T47D (cell line): ENCODE data around the gene ALG14.

ENCODE experiments used
- DNase-seq, 2 experiments: peaks; one replicate each; pipeline versions ENCODE4 v3.0.0 to v3.0.0-alpha.2; 2011 to 2012; ENCODE audit warnings: low read depth in 1 of 2, low spot score in 1 of 2
- JUND ChIP-seq: IDR thresholded peaks from 2 replicates; pipeline ENCODE4 v1.6.1; 2012; ENCODE audit warnings: low read depth
- in situ Hi-C: cut with HindIII; loops from 2 replicates; pipeline ENCODE4 v1.10.0; 2016; ENCODE audit warnings: low sequenced_read_pairs, low pct_unique_long_range_greater_than_20kb

The ALG14 gene

DNA sequence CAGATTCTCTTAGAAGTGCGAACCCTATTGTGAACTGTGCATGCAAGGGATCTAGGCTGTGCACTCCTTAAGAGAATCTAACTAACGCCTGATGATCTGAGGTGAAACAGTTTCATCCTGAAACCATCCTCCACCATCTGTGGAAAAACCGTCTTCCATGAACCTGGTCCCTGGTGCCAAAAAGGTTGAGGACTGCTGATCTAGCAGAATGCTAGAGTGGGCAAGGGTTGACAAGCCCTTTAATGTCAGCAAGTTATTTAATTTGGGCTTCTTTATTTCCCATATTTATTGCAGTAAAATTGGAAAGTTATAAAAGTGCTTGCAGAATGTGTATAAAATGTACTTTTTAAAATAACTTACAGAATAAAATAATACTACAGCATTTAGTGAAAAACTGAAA lies 26.4 kb downstream of the ALG14 start:
- no peak for TF ChIP-seq JUND
- in situ Hi-C loops, result no loop called here

DNA sequence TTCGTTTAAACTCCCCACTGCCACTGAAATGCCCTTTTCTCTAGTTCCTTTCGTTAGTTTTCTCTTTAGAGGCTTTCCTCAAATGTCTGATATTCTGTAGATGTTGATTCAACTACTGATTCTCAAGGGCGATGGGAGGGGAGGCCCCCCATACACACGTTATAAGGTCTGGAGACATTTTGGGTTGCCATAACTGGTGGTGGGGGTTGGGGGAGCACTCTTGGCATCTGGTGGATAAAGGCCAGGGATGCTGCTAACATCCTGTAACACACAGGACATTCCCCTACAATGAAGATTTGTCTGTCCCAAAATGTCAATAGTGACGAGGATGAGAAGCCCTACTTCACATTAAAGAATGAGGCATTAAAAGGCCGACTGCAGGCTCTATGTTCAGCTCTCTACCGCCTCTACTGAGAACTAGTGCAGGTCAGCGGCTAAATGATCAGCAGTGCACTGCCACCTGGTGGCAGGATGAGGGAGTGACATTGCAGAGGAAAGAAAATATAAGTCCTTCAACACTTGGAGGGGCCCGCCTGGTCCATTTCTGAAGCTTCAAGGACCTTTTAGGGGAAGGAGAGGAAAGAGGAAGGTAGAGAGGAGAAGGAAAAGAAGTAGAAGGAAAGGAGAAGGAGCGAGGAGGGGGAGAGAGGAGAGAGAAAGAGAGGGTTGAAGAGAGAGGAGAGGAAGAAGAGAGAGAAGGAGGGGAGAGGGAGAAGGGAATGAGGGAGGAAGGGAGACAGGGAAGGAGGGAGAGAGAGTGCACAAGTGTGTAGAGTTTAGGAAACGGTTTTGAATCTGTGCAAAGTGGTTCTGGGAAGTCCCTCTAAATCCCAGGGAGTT lies 29.4 kb downstream of the ALG14 start:
- in situ Hi-C loops, result no loop called here
- peak; percentile 26 to 84 for DNase-seq
- no peak for TF ChIP-seq JUND

More for the DNA sequence above, 26.4 kb downstream of the ALG14 start:
- DNase-seq, result no peak

GRCh38 chr1:95042286-95042685 lies 30.5 kb downstream of the ALG14 start:
- no peak for TF ChIP-seq JUND
- no peak for DNase-seq
- in situ Hi-C loops, result no loop called here

GRCh38 chr1:95041491-95042165 lies 31.1 kb downstream of the ALG14 start:
- in situ Hi-C loops, result no loop called here
- TF ChIP-seq JUND, result no peak
- DNase-seq, result peak; percentile 14 to 85

DNA sequence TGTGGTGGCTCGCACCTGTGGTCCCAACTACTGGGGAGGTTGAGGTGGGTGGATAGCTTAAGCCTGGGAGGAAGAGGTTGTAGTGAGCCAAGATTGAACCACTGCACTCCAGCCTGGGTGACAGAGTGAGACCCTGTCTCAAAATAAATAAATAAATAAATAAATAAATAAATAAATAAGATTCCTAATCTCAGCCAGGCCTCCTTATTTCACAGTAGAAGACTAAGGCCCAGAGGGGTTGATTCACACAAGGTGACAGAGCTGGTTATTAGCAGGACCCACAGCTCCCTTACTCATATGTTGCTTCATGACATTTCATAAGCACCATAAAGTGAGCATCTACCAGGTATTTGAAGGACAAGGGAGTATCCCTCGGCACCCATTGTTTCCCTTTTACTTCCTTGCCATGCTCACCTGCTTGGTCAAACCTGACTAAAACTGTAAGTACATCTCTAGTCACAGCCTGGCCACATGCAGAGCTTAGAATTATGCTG lies 32.7 kb downstream of the ALG14 start:
- in situ Hi-C loops, result no loop called here
- TF ChIP-seq JUND, result no peak
- DNase-seq, result no peak

DNA sequence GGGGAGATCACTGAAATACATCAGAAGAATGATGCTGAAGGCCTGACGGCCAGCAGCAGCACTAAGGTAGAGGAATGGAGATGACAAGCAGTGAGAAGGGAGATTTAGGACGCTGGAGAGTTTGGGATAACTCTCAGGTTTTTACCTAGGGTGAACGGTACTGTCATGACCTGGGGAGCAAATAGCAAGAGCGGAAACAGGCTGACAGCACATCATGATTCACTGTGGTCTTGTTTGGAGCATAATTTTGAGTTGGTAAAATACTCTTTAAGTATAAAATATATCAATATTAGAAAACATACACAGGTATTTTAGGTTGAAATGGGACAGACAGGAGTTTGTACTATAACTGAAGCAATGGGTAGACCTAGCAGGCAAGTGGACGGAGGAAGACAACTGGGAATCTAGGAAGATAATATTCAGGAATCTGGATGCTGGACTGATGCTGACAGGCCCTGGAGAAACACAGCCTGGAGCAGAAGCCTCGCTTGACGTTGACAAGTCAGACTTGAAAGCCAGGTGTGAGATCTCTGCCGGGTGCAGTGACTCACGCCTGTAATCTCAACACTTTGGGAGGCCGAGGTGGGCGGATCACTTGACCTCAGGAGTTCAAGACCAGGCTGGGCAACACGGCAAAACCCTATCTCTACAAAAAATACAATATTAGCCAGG lies 33.3 kb downstream of the ALG14 start:
- no peak for DNase-seq
- in situ Hi-C loops, result no loop called here
- TF ChIP-seq JUND, result no peak

- no peak for DNase-seq
- no peak for TF ChIP-seq JUND
- in situ Hi-C loops, result no loop called here
Measured at GRCh38 chr1:95035536-95035935, 37.2 kb downstream of the ALG14 start.

DNA sequence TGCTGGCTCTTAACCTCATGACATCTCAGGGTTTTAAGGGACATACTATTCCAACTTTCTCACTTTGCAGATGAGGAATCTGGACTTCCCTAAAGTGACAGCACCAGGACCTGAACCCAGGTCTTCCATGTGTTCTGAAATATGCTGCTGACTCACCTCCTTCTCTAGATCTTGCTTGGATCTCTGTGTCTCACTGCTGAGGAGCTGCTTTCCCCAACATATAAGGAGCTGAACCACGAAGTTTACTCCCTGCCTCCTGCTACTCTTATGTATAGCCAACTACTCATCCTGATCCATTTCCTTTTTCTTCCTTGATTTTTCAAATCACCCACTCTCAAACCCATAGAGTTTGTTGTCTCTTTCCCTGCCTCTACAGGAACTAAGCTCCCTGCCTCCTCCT lies 38.2 kb downstream of the ALG14 start:
- in situ Hi-C loops, result no loop called here
- no peak for TF ChIP-seq JUND
- DNase-seq, result no peak

DNA sequence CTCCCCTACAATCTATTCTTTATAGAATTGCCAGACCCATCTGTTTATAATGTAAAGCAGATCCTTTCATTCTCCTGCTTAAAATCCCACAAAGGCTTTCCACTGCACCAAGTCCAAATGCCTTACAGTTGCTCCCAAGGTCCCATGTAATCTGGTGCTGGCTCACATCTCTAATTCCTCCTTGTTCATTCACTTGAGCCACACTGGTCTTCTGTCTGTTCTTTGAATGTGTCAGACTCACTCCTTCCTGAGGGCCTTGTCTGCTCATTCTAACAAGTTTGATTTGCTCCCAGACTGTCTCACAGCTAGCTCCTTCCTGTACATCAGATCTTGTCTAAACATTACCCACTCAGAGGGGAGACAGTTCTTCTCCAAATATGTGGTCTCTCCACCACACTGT lies 38.9 kb downstream of the ALG14 start:
- TF ChIP-seq JUND, result no peak
- in situ Hi-C loops, result no loop called here
- DNase-seq, result no peak

DNA sequence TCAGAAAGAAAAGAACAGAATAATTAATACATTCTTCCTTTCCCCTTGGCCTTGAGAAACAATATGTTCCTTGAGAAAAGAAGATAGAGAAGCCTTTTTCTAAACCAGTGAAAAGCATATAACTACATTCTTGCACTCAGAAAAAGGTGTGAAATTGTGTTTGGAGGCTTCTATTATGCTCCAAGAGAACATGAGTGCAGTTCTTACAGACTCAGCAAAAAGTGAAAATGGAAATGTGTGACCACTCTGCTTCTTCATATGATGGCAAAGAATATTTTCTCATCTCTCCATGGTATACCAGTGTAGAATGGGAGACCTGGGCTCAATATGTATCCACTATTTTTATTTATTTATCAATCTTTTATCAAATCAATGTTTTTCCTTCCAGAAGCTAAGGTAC lies 43.2 kb downstream of the ALG14 start:
- TF ChIP-seq JUND, result no peak
- in situ Hi-C loops, result no loop called here
- no peak for DNase-seq

DNA sequence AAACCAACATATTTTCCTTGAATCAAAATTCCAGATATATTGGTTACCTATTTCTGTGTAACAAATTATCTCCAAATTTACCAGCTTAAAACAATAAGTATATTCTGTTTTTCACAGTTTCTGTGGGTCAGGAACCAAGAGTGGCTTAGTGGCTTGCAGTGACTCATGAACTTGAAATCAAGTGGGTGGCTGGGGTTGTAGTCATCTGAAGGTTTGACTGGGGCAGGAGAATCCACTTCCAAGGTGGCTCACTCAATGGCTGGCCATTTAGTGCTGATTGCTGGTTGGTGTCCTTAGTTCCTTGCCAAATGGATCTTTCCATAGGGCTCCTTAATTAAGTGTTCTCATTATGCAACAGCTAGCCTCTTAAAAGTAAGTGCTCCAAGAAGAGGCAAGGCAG lies 43.8 kb downstream of the ALG14 start:
- in situ Hi-C loops, result no loop called here
- no peak for TF ChIP-seq JUND
- DNase-seq, result no peak

- no peak for DNase-seq
- in situ Hi-C loops, result no loop called here
Measured at GRCh38 chr1:95027046-95027445, 45.7 kb downstream of the ALG14 start.

More at GRCh38 chr1:95027046-95027445, 45.7 kb downstream of the ALG14 start:
- no peak for TF ChIP-seq JUND
